A204.1 (cell line): ENCODE results near the gene TOLLIP.
"Not testable (repeated sequence)": the region's sequence is repeated elsewhere in the genome, so short reads cannot be mapped to it uniquely, and the experiment has no call there.

Source experiments
- FAIRE-seq: peaks from 2 replicates; lab custom pipeline; 2012; peaks lifted over from hg19 to GRCh38; lab: Jason Lieb, UNC

TOLLIP gene

DNA sequence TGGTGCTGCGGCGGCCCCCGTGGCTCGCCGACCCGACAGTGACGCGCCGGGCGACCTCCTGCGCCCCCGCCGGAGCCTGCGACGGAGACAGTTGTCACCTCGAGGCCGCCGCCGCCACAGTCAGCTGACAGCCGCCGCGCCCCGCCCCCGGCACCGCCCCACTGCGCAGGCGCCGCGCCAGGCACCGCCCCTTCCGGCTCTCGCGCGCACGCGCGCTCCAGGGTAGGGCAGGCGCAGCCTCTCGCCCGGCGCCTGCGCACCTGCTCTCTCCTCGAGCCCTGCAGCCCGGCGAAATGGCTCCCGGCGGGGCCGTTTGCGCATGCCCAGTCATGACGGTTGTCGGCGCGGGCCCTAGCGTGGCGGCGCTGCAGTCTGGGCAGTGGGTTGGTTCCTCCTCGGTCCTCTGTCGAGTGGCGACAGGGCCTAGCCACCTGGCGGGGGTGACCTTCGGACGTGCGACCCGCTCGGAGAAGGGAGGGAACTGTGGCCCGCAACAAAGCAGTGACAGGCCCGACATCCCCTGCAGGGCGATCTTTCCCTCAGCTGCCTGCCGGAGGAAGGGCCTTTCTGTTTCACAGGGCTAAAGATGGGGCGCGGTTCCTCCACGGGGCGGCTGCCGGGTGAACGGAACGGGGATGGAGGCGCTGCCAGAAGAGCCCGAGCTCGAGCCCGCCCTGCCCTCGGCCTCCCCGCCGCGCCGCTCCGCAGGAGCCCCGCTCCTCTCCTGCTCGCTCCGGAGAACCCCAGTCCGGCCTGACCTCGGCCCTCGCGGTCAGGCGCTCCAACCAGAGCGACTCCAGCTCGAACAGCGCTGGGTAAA, at the start of gene TOLLIP:
Gene TOLLIP, minus strand, starts transcription at position 135 of the 820 bp plus-strand sequence. Its CDS starts 134 bp downstream, at position 1.
- no peak for FAIRE-seq

DNA sequence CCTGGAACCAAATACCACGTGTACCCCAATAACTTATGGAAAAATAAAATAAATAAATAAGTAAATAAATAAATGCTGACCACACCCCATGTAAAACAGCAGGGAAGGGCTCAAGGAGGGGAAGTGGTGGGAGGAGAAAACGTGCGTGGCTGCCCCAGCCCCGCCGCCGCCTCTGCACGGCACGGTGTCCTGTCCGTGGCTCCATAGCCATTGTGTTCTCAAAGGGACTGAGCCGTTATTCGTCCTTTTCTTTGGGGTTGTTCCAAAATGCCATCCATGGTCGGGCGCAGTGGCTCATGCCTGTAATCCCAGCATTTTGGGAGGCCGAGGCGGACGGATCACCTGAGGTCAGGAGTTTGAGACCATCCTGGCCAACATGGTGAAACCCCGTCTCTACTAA, 49.5 kb upstream of the TOLLIP start:
- FAIRE-seq, result not testable (repeated sequence)

DNA sequence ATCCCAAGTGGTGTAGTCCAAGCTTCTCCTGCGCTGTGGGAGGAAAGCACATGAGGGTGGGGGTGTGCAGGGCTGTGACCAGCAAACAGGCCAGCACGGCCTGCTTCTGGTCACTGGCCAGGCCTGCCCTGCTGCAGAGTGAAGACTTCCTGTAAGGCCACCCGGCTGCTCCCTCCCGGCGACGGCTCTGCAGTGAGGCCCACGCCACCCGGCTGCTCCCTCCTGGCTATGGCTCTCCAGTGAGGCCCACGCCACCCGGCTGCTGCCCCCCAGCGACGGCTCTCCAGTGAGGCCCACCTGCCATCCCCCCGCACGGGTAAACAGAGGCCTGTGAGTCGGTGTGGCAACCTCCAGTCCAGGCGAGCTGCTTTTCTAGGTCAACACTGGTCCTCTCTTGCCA, 48.9 kb upstream of the TOLLIP start:
- no peak for FAIRE-seq

DNA sequence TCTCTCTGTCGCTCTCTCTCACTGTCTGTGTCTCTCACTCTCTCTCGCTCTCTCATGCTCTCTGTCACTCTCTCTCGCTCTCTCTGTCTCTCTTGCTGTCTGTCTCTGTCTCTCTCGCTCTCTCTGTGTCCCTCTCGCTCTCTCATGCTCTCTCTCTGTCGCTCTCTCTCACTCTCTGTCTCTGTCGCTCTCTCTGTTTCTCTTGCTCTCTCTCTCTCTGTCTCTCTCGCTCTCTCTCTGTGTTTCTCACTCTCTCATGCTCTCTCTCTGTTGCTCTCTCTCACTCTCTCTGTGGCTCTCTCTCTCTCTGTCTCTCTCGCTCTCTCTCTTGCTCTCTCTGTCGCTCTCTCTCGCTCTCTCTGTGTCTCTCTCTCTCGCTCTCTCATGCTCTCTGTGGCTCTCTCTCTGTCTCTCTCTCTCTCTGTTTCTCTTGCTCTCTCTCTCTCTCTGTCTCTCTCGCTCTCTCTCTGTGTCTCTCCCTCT, 47.1 kb upstream of the TOLLIP start:
- no peak for FAIRE-seq

DNA sequence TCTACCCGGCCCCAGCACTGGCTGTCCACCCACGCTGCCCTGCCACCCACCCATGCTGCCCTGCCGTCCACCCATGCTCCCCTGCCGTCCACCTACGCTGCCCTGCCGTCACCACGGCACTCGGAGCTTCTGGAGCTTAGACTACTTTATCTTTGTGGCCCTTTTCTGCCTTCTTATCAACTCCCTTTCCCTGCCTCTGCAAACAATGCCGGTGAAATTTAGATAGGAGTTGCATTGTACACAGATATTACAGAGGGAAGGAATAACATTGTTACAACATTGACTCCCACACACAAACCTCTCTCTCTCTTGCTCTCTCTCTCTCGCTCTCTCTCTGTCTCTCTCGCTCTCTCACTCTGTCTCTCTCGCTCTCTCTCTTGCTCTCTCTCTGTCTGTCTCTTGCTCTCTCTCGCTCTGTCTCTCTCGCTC, 46.6 kb upstream of the TOLLIP start:
- no peak for FAIRE-seq

DNA sequence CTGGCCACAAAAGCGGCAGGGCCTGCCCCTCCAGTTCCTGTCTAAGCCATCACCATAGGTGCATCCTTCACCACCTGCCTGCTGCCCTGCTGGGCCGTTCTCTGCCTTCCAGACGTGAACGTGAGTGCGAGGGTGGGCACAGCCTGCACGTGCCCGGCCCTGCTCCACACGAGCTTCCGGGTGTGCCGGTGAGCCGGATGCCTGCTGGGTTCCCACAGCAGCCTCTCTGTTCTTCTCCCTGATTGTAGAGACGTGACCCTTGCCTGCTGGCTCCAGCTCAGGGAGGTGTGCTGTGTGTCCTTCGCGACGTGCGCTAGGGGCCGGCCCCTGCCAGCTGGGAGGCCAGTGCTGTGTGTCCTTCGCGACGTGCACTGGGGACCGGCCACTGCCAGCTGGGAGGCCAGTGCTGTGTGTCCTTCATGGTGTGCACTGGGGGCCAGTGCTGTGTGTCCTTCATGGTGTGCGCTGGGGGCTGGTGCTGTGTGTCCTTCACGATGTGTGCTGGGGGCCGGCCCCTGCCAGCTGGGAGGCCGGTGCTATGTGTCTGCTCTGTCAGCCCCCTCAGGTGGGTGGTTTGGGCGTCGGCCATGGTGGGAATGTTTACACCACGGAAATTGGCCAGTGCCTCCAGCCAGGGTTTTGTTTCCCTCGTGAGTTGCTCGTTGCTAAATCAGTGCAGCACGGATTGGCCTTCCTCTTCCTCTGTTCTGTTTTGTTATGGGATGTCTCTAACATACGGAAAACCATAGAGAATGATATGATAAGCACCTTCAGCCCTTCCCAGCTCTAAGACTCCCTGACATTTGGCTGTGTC, 44.9 kb upstream of the TOLLIP start:
- no peak for FAIRE-seq

DNA sequence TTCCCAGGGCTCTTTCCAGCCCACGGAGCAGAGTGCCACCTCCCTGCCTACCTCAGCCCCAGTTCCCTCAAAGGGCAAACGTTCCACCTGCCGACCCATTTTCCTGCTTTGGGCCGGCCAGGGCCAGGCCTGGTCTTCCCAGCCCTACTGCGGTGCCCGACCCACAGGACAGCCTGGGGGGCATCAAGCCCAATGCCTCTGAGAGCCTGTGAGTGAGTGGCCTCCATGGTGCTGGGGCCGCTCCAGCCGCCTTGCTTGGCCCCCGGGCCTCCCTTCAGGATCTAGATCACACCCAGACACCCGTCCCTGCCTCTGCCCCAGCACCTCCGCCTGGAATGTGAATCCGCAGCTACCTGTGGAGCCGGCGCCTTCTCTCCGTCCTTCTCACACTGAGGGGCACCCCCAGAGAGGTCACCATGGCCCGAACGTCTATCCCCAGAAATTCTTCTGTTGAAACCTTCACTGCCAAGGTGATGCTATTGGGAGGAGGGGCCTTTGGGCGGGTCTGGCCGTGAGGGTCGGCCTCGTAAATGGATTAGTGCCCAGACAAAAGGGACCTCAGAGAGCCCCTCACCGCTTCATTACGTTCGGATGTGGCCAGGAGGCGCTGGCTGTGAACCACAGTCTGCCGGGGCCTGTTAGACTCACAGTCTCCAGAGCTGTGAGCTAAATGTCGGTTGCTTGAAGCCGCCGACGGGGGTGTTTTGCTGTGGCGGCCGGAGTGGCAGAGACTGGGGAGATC, 44.1 kb upstream of the TOLLIP start:
- no peak for FAIRE-seq

DNA sequence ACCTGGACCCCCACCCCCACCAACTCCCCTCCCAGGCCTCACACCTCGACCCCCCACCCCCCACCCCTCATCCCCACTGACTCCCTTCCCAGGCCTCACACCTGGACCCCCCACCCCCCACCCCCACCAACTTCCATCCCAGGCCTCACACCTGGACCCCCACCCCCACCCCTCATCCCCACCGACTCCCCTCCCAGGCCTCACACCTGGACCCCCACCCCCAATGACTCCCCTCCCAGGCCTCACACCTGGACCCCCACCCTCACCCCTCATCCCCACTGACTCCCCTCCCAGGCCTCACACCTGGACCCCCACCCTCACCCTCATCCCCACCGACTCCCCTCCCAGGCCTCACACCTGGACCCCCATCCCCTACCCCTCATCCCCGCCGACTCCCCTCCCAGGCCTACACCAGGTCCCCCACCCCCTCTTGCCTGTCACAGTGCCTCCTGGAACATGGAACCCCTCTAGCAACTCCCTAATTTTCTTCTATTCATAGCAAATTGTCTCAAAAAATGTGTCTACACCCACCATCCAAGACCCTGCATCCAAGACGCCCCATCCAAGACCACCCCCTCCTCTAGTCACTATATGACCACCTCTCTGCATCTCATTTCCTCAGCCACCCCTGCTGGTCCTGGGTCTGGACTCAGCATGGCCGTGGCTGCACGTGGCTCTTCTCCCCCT, 43.4 kb upstream of the TOLLIP start:
- FAIRE-seq, result no peak

DNA sequence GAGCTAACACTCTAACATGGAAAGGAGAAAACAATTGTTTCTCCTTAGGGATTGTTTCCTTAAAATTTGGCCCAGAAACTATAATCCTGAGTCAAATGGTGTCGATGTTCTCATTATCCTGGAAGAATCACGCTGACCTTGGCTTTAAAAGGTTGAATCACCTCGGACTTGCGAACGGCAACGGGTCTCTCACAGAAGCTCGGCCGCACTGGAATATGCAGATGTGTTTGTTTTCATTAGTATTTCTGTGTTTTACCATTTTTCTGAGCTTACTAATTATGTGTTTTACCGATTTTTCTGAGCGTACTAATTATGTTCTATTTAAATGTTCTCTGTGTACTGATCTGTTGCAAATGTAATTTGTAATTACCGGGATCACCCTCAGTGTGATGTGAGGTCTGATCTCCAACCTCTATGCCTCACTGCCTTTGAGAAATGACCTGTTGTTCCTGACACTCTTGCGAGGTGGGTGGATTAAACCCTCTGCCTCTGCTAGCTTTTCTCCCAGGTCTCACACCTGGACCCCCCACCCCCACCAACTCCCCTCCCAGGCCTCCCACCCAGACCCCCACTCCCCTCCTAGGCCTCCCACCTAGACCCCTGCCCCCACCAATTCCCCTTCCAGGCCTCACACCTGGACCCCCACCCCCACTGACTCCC, 42.0 kb upstream of the TOLLIP start:
- FAIRE-seq, result no peak

DNA sequence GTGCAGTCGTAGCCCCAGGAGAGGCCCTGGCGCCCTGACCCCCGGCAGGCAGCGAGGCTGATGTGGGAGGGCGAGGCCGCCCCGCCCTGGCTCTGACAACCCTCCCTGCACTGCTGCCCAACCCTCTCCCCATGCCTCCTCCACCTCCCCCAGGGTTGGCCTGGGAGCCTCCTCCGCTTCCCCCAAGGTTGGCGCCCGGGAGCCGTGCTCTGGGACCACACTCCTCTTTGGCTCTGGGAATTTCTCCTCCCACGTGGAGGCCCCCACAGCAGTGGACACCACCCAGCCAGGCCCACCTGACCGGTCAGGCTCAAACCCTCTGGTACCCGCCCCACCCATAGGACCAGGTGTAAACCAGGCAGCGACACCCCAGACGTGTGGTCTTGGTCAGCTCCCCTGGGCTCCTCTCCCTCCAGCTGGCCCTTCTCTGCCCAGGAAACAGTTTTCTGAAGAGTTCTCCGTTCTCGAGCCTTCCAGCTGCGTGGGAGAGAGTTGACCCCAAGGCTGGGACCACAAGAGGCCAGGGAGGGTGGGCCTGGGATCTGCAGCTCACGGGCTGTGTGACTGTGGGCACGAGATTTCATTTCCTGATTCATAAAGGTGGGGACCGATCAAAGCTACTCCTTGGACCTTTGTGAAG, 40.8 kb upstream of the TOLLIP start:
- FAIRE-seq, result no peak

DNA sequence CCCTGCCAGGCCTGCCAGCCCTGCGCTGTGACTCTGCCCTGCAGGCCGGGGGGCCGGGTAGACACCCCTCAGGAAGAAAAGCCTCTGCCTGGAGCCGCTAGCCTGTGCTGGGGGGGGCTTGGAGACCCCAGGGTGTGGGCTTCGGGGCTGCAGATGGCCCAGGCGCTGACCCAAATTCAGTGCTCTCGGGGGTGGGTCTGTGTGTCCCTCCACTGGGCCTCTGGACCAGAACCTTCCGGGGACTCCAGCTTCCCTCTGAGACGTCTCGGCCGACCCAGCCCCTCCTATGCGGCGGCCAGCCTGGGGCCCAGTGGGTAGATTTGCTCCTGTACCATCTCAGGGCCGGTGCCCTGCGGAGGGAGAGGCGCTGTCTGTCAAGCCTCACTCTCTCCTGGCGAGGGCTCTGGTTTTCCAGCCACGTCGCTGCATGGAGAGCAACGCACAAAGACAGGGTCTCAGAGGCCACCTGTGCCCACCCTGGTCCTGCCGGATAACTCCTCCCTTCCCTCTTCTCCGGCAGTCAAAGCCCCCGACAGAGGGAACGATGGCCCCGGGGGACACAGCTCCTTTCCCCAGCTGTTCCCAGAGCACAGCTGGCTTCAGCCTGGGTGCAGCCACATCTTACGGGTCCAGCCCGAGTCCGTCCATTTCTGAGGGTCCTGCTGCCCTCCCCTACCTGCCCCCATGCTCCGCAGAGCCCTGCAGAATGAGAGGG, 40.1 kb upstream of the TOLLIP start:
- FAIRE-seq, result no peak

DNA sequence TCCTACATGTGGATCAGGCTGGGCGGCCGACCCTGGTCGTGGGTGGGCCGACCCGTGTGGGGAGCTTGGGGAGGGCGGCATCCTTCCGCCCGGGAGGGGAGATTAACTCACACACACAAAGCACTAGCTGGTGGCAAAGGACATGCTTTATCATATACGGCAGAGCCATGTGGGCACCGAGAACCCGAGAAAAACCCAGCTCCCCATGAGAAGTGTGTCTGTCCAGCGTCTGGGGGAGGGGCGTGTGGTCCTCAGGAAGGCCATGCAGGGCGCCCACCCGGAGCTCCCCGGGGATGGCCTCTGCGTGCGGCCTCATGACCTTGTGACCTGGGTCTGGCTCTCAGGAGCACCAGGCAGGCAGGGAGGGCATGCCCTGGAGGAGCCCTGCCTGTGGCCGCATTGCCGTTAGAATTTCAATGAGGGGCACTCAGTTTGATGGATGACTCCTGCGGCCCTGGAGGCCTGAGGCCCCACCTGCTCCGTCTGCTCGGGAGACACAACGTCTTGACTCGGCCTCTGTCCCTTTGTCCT, 39.4 kb upstream of the TOLLIP start:
- no peak for FAIRE-seq

DNA sequence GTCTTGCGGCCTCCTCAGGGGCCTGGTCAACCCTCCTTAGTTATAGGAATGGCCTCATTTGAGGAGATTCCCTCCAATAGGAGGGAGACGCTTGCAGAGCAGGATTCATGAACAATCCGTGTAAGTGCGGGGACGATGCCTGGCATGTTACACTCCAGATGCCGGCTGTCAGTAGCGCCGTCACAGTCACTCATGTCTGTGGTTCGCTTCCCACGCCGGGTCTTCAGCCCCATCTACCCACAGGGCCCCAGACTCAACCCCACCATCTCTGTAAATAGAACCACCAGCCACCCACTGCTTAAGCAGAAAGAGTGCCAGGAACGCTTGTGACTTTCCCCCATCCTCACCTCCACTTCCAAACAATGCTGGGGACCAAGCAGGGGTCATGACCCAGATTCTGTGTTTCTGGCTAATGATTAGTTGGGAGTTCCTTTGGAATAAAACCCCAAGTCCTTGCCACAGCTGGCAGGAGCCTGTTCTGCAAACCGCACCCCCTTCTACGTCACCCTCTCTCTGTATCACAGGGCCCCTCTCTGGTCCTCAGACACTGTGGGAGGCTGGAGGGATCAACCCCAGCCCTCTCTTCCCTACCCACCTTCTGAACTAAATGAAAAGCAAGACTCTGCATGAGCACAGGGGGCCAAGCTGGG, 38.8 kb upstream of the TOLLIP start:
- FAIRE-seq, result no peak

DNA sequence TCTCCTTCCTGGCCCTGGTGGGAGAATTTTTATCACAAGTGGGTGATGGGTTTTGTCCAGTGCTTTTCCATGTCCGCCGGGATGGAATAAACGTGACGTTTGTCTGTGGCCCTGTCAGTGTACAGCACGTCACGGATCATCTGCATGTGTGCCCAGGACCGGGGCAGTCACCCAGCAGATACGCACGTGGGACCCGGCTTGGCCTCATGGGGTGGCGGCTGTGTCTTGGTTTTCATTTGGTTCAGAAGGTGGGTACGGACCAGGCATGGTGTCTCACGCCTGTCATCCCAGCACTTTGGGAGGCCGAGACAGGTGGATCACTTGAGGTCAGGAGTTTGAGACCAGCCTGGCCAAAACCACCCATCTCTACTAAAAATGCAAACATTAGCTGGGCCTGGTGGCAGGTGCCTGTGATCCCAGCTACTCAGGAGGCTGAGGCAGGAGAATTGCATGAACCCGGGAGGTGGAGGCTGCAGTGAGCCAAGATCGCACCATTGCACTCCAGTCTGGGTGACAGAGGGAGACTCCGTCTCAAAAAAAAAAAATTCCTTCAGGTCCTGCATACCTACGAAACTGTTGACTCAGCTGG, 38.1 kb upstream of the TOLLIP start:
- FAIRE-seq, result not testable (repeated sequence)

DNA sequence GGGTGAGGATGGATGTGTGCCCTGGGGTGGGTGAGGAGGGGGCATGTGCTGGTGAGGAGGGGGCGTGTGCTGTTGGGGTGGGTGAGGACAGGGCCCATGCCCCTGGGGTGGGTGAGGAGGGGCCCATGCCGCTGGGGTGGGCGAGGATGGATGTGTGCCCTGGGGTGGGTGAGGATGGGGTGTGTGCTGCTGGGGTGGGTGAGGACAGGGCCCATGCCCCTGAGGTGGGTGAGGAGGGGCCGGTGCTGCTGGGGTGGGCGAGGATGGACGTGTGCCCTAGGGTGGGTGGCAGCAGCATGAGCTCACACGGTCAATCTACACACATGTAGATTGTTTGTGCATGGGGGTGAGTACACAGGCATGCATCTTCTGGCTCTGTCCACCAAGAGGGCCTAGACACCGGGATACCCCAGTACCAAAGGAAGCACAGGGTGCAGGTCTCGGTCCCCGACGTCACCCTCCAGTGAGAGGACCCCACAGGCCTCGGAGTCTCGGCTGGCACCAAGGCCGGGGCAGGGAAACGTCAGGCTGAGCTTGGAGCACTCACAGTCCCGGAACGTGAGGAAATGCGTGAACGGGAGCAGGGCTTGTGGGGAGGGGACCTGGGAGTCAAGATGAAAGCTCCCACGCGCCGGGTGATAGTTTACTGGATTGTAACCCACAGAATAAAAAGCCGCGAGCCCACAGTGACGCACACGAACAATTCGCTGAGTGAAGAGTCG, 37.4 kb upstream of the TOLLIP start:
- FAIRE-seq, result no peak

DNA sequence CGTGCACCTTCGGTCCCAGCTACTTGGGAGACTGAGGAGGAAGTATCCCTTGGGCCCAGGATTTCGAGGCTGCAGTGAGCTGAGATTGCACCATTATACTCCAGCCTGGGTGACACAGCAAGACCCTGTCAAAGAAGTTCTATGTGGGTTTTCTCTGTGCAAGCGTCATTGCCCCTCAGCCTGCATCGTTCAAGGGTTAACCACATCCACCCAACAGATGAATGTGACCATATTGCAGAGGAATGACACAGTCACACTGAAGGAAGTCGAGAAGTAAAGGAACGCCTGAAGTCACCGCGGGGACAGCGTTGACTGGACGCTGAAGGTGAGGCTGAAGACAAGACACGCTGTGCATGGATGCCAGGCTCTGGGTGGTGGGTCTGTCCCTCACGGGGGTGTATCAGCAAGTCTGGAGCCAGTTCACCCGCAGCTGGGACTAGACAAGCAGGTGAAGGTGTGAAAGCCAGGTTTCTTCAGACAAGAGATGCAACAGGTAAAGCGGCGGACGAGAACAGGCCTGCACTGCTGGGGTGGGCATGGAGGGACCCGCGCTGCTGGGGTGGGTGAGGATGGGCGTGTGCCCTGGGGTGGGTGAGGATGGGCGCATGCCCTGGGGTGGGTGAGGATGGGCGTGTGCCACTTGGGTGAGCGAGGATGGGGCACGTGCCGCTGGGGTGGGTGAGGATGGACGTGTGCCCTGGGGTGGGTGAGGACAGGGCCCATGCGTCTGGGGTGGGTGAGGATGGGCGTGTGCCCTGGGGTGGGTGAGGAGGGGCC, 36.5 kb upstream of the TOLLIP start:
- no peak for FAIRE-seq

DNA sequence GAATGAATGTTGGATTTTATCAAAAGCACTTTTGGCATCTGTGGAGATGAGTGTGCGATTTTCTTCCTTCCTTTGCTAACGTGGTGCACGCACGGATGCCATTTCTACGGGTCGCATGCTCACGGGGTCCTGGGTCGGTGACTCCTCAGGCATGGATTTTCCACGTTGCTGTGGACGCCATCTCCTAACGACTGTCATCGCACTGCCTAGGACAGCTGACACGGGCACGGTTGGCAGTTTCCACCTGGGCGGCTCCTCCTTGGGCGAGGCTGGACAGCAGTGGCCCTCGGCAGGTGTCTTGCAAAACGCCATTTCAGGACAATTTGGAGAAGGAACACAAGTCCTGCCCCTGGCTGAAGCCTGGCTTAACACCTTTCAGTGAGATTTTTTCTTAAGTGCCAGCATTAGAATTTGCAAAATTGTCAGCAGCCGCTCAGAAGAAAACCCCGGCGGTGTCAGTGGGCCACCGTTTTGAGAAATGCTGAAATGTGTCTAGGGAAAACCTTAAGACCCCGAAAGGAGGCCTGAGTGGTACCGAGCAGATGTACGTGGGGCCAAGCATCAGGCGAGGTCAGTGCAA, 34.7 kb upstream of the TOLLIP start:
- no peak for FAIRE-seq
